K562 (cell line): ENCODE measurements around the gene ZNF451. TPM values are rescaled to one million over a fixed set of nuclear protein-coding genes. Genes with fewer than 3 reads are reported as not detected.
A peak's percentile ranks its signal among the peaks of the same experiment; 100 is the strongest.

Experiments
- ARHGAP35 ChIP-seq: fragments of 450-650 bp; IDR thresholded peaks from 2 replicates; pipeline ENCODE4 v1.6.1; 2018; ENCODE audit not compliant: partially characterized antibody
- BRD4 ChIP-seq: fragments of 200-600 bp; sonication (generic); IDR thresholded peaks from 2 replicates; pipeline ENCODE4 v1.6.1; 2017; ENCODE audit warnings: inconsistent platforms
- CUX1 ChIP-seq: fragments of 200-800 bp; sonication (Bioruptor generic); IDR thresholded peaks from 2 replicates; pipeline ENCODE4 v1.6.1; 2016; ENCODE audit warnings: missing genetic modification characterization, missing compliant biosample characterization
- E2F4 ChIP-seq: sonication (generic); formaldehyde crosslinking; IDR thresholded peaks from 2 replicates; pipeline ENCODE4 v1.8.0; 2022; ENCODE audit warnings: mild to moderate bottlenecking, low read depth, missing genetic modification reagents
- FOXJ2 ChIP-seq: fragments of 200-800 bp; sonication (Bioruptor generic); IDR thresholded peaks from 2 replicates; pipeline ENCODE4 v1.6.1; 2016; ENCODE audit warnings: missing genetic modification characterization, missing compliant biosample characterization
- GATAD2A ChIP-seq: fragments of 450-650 bp; IDR thresholded peaks from 2 replicates; pipeline ENCODE4 v1.6.1; 2017
- POLR2AphosphoS2 ChIP-seq: IDR thresholded peaks from 2 replicates; pipeline ENCODE4 v1.6.1; 2012; ENCODE audit warnings: low read length, improper control_type of control experiment
- PRPF4 ChIP-seq: fragments of 200-400 bp; formaldehyde crosslinking; IDR thresholded peaks from one replicate; pipeline ENCODE4 v1.6.1; 2017; ENCODE audit warnings: low read length, low read depth, mild to moderate bottlenecking; ENCODE audit not compliant: insufficient read depth, poor library complexity, severe bottlenecking
- TCFL5 ChIP-seq: fragments of 250-450 bp; sonication (Bioruptor Pico); conservative IDR thresholded peaks from 2 replicates; pipeline ENCODE4 v1.6.1; 2021; ENCODE audit warnings: mild to moderate bottlenecking, moderate library complexity, matching md5 sums
- XRCC3 ChIP-seq: fragments of 450-650 bp; IDR thresholded peaks from 2 replicates; pipeline ENCODE4 v1.6.1; 2017; ENCODE audit warnings: mild to moderate bottlenecking, moderate library complexity
- ZBTB17 ChIP-seq: fragments of 450-650 bp; formaldehyde crosslinking; IDR thresholded peaks from 2 replicates; pipeline ENCODE4 v1.4.0; 2020; ENCODE audit warnings: mild to moderate bottlenecking
- ZNF282 ChIP-seq: sonication (generic); formaldehyde crosslinking; IDR thresholded peaks from 2 replicates; pipeline ENCODE4 v1.8.1; 2023; ENCODE audit warnings: missing genetic modification reagents
- polyA plus RNA-seq, 8 experiments: library from polyadenylated mRNA; depleted of rRNA in 4 of 8; stranded (reverse) in 5 of 8; unstranded in 3 of 8; fragments of >200 nt; fragmentation: Nextera tagmentation in 2 of 8; fragmentation: Illumina TruSeq in 1 of 8; extraction: Ambion mirVana in 2 of 8; extraction: Trizol in 1 of 8; gene quantifications; 2 replicates each; pipeline versions ENCODE4 v1.2.1 to v1.2.3, GENCODE V29; 2011 to 2014; ENCODE audit warnings: inconsistent platforms in 1 of 8, missing spikeins in 1 of 8
- total RNA-seq, 7 experiments: library from RNA; depleted of rRNA in 6 of 7; stranded (reverse); fragments of >200 nt in 6 of 7; fragmentation: Illumina TruSeq in 2 of 7; extraction: Trizol in 2 of 7; gene quantifications; 2 replicates each; pipeline versions ENCODE4 v1.2.1 to v1.2.3, GENCODE V29; 2011 to 2021; ENCODE audit warnings: low replicate concordance in 1 of 7

Gene ZNF451
- total and polyA plus RNA-seq, 9 of the 15 experiments (the other 6 are each of a cell fraction or from before 2014, with no cell fraction given) = 16.1 to 74.3 (median 38.3) TPM

DNA sequence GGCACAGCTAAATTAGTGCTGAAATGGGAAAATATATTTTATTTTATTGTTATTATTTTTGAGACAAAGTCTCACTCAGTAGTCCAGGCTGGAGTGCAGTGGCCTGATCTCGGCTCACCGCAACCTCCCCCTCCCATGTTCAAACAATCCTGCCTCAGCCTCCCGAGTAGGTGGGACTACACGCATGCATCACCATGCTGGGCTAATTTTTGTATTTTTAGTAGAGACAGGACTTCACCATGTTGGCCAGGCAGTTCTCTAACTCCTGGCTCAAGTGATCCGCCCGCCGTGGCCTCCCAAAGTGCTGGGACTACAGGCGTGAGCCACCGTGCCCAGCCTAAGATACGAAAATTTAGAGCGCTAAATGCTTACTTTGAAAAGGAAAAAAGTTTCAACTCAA is 127.3 kb downstream of the ZNF451 start (continued):
- TF ChIP-seq TCFL5 (CRISPR knock-in tag) = no peak
- no peak for TF ChIP-seq XRCC3
- no peak for TF ChIP-seq BRD4
- no peak for TF ChIP-seq ZNF282 (CRISPR knock-in tag)
- 0 out of 2 replicates have a peak, but pooled peaks have one; percentile 32 for TF ChIP-seq FOXJ2 (tag)
- no peak for TF ChIP-seq ZBTB17
- no peak for TF ChIP-seq E2F4
- TF ChIP-seq POLR2AphosphoS2 = no peak
- no peak for TF ChIP-seq ARHGAP35
- 0 out of 2 replicates have a peak, but pooled peaks have one; percentile 37 for TF ChIP-seq CUX1 (CRISPR knock-in tag)
- TF ChIP-seq PRPF4 = no peak
- no peak for TF ChIP-seq GATAD2A

Other genes with a start within 250 kb of the ZNF451 start
- gene BEND6, start 135.1 kb upstream of the ZNF451 start, total RNA-seq (2014; rRNA removed) = 0.86 TPM in 2 replicates
- 1.5 and 1.7 TPM in 2 replicates for gene BEND6, start 135.1 kb upstream of the ZNF451 start, total RNA-seq (2014; rRNA removed; fragmentation: Illumina TruSeq; extraction: Trizol)
- gene BEND6, start 135.1 kb upstream of the ZNF451 start, total RNA-seq (2015; rRNA removed; fragmentation: Illumina TruSeq; extraction: Trizol) = 1.4 TPM in 2 replicates
- 0.74 and 1.1 TPM in 2 replicates for gene BEND6, start 135.1 kb upstream of the ZNF451 start, total RNA-seq (2021)
- gene BEND6, start 135.1 kb upstream of the ZNF451 start, polyA plus RNA-seq (2011; rRNA removed) = 0.34 and 0.39 TPM in 2 replicates
- 1.2 and 2.3 TPM in 2 replicates for gene BEND6, start 135.1 kb upstream of the ZNF451 start, polyA plus RNA-seq (2014; fragmentation: Illumina TruSeq; extraction: Trizol)
- gene BEND6, start 135.1 kb upstream of the ZNF451 start, polyA plus RNA-seq (2014; fragmentation: Nextera tagmentation; extraction: Ambion mirVana) = under 1 TPM; 0.37 to 0.52 TPM
- gene BEND6, start 135.1 kb upstream of the ZNF451 start, polyA plus RNA-seq (2014; rRNA removed) = 1.4 and 4.0 TPM in 2 replicates
- 21.2 and 26.1 TPM in 2 replicates for gene KIAA1586, start 43.5 kb upstream of the ZNF451 start, total RNA-seq (2014; rRNA removed)
- 43.6 and 53.4 TPM in 2 replicates for gene KIAA1586, start 43.5 kb upstream of the ZNF451 start, total RNA-seq (2014; rRNA removed; fragmentation: Illumina TruSeq; extraction: Trizol)
- gene KIAA1586, start 43.5 kb upstream of the ZNF451 start, total RNA-seq (2015; rRNA removed; fragmentation: Illumina TruSeq; extraction: Trizol) = 32.8 and 37.6 TPM in 2 replicates
- gene KIAA1586, start 43.5 kb upstream of the ZNF451 start, total RNA-seq (2021) = 29.1 and 29.5 TPM in 2 replicates
- gene KIAA1586, start 43.5 kb upstream of the ZNF451 start, polyA plus RNA-seq (2011; rRNA removed) = 17.3 and 24.7 TPM in 2 replicates
- 25.5 and 31.1 TPM in 2 replicates for gene KIAA1586, start 43.5 kb upstream of the ZNF451 start, polyA plus RNA-seq (2014; fragmentation: Illumina TruSeq; extraction: Trizol)
- gene KIAA1586, start 43.5 kb upstream of the ZNF451 start, polyA plus RNA-seq (2014; fragmentation: Nextera tagmentation; extraction: Ambion mirVana) = 10 to 100 TPM; 27.2 to 34.0 TPM
- gene KIAA1586, start 43.5 kb upstream of the ZNF451 start, polyA plus RNA-seq (2014; rRNA removed) = 23.4 and 24.1 TPM in 2 replicates
- 12.8 and 13.8 TPM in 2 replicates for gene BAG2, start 82.1 kb downstream of the ZNF451 start, total RNA-seq (2014; rRNA removed)
- gene BAG2, start 82.1 kb downstream of the ZNF451 start, total RNA-seq (2014; rRNA removed; fragmentation: Illumina TruSeq; extraction: Trizol) = 20.3 and 21.2 TPM in 2 replicates
- gene BAG2, start 82.1 kb downstream of the ZNF451 start, total RNA-seq (2015; rRNA removed; fragmentation: Illumina TruSeq; extraction: Trizol) = 17.6 and 19.7 TPM in 2 replicates
- gene BAG2, start 82.1 kb downstream of the ZNF451 start, total RNA-seq (2021) = 17.6 and 19.9 TPM in 2 replicates
- 14.5 and 20.7 TPM in 2 replicates for gene BAG2, start 82.1 kb downstream of the ZNF451 start, polyA plus RNA-seq (2011; rRNA removed)
- 15.6 and 18.7 TPM in 2 replicates for gene BAG2, start 82.1 kb downstream of the ZNF451 start, polyA plus RNA-seq (2014; fragmentation: Illumina TruSeq; extraction: Trizol)
- gene BAG2, start 82.1 kb downstream of the ZNF451 start, polyA plus RNA-seq (2014; fragmentation: Nextera tagmentation; extraction: Ambion mirVana) = 10 to 100 TPM; 12.8 to 14.0 TPM
- gene BAG2, start 82.1 kb downstream of the ZNF451 start, polyA plus RNA-seq (2014; rRNA removed) = 14.5 and 15.3 TPM in 2 replicates
- gene RAB23, start 132.1 kb downstream of the ZNF451 start, total RNA-seq (2014; rRNA removed) = 6.0 and 7.1 TPM in 2 replicates
- 15.0 and 16.9 TPM in 2 replicates for gene RAB23, start 132.1 kb downstream of the ZNF451 start, total RNA-seq (2014; rRNA removed; fragmentation: Illumina TruSeq; extraction: Trizol)
- 16.4 and 18.0 TPM in 2 replicates for gene RAB23, start 132.1 kb downstream of the ZNF451 start, total RNA-seq (2015; rRNA removed; fragmentation: Illumina TruSeq; extraction: Trizol)
- gene RAB23, start 132.1 kb downstream of the ZNF451 start, total RNA-seq (2021) = 9.4 and 10.0 TPM in 2 replicates
- gene RAB23, start 132.1 kb downstream of the ZNF451 start, polyA plus RNA-seq (2011; rRNA removed) = 9.6 and 14.1 TPM in 2 replicates
- gene RAB23, start 132.1 kb downstream of the ZNF451 start, polyA plus RNA-seq (2014; fragmentation: Illumina TruSeq; extraction: Trizol) = 10.7 and 14.3 TPM in 2 replicates
- 1 to 10 TPM; 3.4 to 3.6 TPM for gene RAB23, start 132.1 kb downstream of the ZNF451 start, polyA plus RNA-seq (2014; fragmentation: Nextera tagmentation; extraction: Ambion mirVana)
- gene RAB23, start 132.1 kb downstream of the ZNF451 start, polyA plus RNA-seq (2014; rRNA removed) = 8.4 and 10.0 TPM in 2 replicates
- gene PRIM2, start 227.4 kb downstream of the ZNF451 start, total RNA-seq (2014; rRNA removed) = 23.8 and 31.5 TPM in 2 replicates
- 57.5 and 63.7 TPM in 2 replicates for gene PRIM2, start 227.4 kb downstream of the ZNF451 start, total RNA-seq (2014; rRNA removed; fragmentation: Illumina TruSeq; extraction: Trizol)
- gene PRIM2, start 227.4 kb downstream of the ZNF451 start, total RNA-seq (2015; rRNA removed; fragmentation: Illumina TruSeq; extraction: Trizol) = 44.9 and 47.3 TPM in 2 replicates
- gene PRIM2, start 227.4 kb downstream of the ZNF451 start, total RNA-seq (2021) = 33.4 and 33.6 TPM in 2 replicates
- gene PRIM2, start 227.4 kb downstream of the ZNF451 start, polyA plus RNA-seq (2011; rRNA removed) = 24.3 and 37.1 TPM in 2 replicates
- gene PRIM2, start 227.4 kb downstream of the ZNF451 start, polyA plus RNA-seq (2014; fragmentation: Illumina TruSeq; extraction: Trizol) = 35.0 and 37.2 TPM in 2 replicates
- gene PRIM2, start 227.4 kb downstream of the ZNF451 start, polyA plus RNA-seq (2014; fragmentation: Nextera tagmentation; extraction: Ambion mirVana) = 10 to 100 TPM; 19.8 to 20.8 TPM
- 26.4 and 27.6 TPM in 2 replicates for gene PRIM2, start 227.4 kb downstream of the ZNF451 start, polyA plus RNA-seq (2014; rRNA removed)